ENCODE results near the gene CYREN.
"Not testable (repeated sequence)": the region's sequence is repeated elsewhere in the genome, so short reads cannot be mapped to it uniquely, and the experiment has no call there.

DNA sequence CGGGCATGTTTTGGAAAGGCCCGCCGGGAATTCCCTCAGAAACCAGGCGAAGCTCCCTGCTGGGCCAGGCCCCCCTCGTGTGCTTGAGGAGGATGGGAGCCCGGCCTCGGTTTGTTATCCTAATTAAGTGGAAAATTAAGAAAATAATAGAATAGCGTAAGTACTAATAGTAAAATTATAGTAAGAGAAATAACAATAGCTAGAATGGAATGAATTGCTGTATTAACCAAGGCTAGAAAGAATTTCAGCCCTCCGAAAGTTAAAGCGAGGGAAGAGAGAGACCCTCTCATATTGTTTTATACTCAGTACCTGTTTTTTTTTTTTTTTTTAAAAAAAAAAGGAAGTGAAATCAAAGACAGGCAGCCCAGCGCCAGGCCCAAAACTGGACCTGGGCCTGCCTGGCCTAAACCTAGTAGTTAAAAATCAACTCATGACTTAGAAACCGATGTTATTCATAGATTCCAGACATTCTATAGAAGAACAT is 533 bp upstream of the CYREN start:
- TF ChIP-seq EZH2phosphoT487 (IDR thresholded peaks at IDR 0.05; ENCODE audit: low read depth), result not testable (repeated sequence)
- TF ChIP-seq, protein P1, sequence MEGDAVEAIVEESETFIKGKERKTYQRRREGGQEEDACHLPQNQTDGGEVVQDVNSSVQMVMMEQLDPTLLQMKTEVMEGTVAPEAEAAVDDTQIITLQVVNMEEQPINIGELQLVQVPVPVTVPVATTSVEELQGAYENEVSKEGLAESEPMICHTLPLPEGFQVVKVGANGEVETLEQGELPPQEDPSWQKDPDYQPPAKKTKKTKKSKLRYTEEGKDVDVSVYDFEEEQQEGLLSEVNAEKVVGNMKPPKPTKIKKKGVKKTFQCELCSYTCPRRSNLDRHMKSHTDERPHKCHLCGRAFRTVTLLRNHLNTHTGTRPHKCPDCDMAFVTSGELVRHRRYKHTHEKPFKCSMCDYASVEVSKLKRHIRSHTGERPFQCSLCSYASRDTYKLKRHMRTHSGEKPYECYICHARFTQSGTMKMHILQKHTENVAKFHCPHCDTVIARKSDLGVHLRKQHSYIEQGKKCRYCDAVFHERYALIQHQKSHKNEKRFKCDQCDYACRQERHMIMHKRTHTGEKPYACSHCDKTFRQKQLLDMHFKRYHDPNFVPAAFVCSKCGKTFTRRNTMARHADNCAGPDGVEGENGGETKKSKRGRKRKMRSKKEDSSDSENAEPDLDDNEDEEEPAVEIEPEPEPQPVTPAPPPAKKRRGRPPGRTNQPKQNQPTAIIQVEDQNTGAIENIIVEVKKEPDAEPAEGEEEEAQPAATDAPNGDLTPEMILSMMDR (IDR thresholded peaks at IDR 0.05; ENCODE audit: low read depth, low read length), result not testable (repeated sequence)
